H1 (cell line): Measurements from ENCODE around the gene MEP1B.

ENCODE experiments used
- BCL11A ChIP-seq, 2 experiments: IDR thresholded peaks; one replicate each; pipeline ENCODE4 v1.6.1; 2011; ENCODE audit warnings: low read depth in 2 of 2, low read length in 2 of 2, mild to moderate bottlenecking in 2 of 2
- CHD2 ChIP-seq: IDR thresholded peaks from 2 replicates; pipeline ENCODE4 v1.6.1; 2012; ENCODE audit warnings: low read length, improper control_type of control experiment
- GABPA ChIP-seq: IDR thresholded peaks from 2 replicates; pipeline ENCODE4 v1.6.1; 2011; ENCODE audit warnings: mild to moderate bottlenecking, low read length, moderate library complexity, borderline replicate concordance; ENCODE audit not compliant: insufficient read depth
- NRF1 ChIP-seq: IDR thresholded peaks from 2 replicates; pipeline ENCODE4 v1.6.1; 2011; ENCODE audit warnings: mild to moderate bottlenecking, low read depth, low read length, improper control_type of control experiment
- POLR2A ChIP-seq, 2 experiments: IDR thresholded peaks; 1 replicate in 1 of 2; 2 replicates in 1 of 2; pipeline ENCODE4 v1.6.1; 2011; ENCODE audit warnings: low read depth in 2 of 2, low read length in 2 of 2, mild to moderate bottlenecking in 2 of 2; ENCODE audit errors: control extremely low read depth in 1 of 2
- TCF12 ChIP-seq: IDR thresholded peaks from 2 replicates; pipeline ENCODE4 v1.6.1; 2011; ENCODE audit warnings: low read depth, mild to moderate bottlenecking, low read length
- YY1 ChIP-seq: IDR thresholded peaks from 2 replicates; pipeline ENCODE4 v1.6.1; 2011; ENCODE audit warnings: low read depth, mild to moderate bottlenecking, low read length
- ZNF274 ChIP-seq: IDR thresholded peaks from 2 replicates; pipeline ENCODE4 v1.7.0; 2012; ENCODE audit warnings: low read length, borderline replicate concordance; ENCODE audit errors: extremely low read depth
- TF ChIP-seq, protein P1 (sequence below), 3 experiments: IDR thresholded peaks; 1 replicate in 2 of 3; 2 replicates in 1 of 3; pipeline versions ENCODE4 v1.5.1 to v1.6.1; 2011; ENCODE audit warnings: low read length in 3 of 3, mild to moderate bottlenecking in 3 of 3, inconsistent platforms in 2 of 3, low read depth in 1 of 3, moderate library complexity in 1 of 3; ENCODE audit not compliant: insufficient read depth in 1 of 3; ENCODE audit errors: control extremely low read depth in 1 of 3
- TF ChIP-seq, protein P2 (sequence below): IDR thresholded peaks from 2 replicates; pipeline ENCODE4 v1.6.1; 2011; ENCODE audit warnings: low read depth, mild to moderate bottlenecking, low read length; ENCODE audit not compliant: insufficient read depth
- TF ChIP-seq, protein P3 (sequence below): IDR thresholded peaks from 2 replicates; pipeline ENCODE4 v1.6.1; 2012; ENCODE audit warnings: inconsistent platforms

DNA sequence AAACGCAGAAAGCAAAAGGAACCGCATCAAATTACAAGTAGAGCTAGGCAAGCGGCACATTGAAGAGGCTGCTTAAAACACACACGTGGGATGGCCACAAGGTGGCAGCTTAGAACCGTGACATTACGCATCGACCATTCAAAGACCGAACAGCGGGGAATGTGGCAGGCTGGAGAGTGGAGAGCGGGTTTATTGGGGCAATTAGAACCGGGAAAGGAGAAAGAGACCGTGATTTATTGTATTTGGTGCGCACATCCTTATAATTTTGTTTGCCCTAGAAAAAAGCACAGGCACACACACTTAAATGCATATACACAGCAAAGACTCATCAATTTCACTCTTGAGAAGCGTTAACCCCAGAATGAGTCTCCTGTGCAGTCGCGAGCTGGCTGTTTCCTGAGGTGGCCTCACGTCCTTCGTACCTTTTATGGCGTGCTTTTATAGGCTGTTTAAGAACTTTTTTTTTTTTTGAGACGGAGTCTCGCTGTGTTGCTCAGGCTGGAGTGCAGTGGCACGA is 31.7 kb upstream of the MEP1B start:
- TF ChIP-seq, protein P1, sequence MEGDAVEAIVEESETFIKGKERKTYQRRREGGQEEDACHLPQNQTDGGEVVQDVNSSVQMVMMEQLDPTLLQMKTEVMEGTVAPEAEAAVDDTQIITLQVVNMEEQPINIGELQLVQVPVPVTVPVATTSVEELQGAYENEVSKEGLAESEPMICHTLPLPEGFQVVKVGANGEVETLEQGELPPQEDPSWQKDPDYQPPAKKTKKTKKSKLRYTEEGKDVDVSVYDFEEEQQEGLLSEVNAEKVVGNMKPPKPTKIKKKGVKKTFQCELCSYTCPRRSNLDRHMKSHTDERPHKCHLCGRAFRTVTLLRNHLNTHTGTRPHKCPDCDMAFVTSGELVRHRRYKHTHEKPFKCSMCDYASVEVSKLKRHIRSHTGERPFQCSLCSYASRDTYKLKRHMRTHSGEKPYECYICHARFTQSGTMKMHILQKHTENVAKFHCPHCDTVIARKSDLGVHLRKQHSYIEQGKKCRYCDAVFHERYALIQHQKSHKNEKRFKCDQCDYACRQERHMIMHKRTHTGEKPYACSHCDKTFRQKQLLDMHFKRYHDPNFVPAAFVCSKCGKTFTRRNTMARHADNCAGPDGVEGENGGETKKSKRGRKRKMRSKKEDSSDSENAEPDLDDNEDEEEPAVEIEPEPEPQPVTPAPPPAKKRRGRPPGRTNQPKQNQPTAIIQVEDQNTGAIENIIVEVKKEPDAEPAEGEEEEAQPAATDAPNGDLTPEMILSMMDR (IDR thresholded peaks at IDR 0.05; ENCODE audit: control extremely low read depth in 1 of 3, insufficient read depth in 1 of 3, low read depth in 1 of 3, low read length in 3 of 3): peak; percentile 74 to 96 (median 93)
- TF ChIP-seq POLR2A (IDR thresholded peaks at IDR 0.05; ENCODE audit: control extremely low read depth in 1 of 2, low read depth in 2 of 2, low read length in 2 of 2) (no peak), TCF12 (no peak), GABPA (no peak), YY1 (no peak), CHD2 (no peak), ZNF274 (no peak), BCL11A (IDR thresholded peaks at IDR 0.05; ENCODE audit: low read depth in 2 of 2, low read length in 2 of 2) (no peak), NRF1 (no peak)
- TF ChIP-seq, protein P2, sequence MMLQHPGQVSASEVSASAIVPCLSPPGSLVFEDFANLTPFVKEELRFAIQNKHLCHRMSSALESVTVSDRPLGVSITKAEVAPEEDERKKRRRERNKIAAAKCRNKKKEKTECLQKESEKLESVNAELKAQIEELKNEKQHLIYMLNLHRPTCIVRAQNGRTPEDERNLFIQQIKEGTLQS: no peak
- TF ChIP-seq, protein P3, sequence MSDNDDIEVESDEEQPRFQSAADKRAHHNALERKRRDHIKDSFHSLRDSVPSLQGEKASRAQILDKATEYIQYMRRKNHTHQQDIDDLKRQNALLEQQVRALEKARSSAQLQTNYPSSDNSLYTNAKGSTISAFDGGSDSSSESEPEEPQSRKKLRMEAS: peak; percentile 40
